H1 (cell line): ENCODE results near the gene KRTAP3-2. TPM values are rescaled to one million over a fixed set of nuclear protein-coding genes. Genes with fewer than 3 reads are reported as not detected.

Experiments
- CTCF ChIA-PET: fragments of 300-600 bp; sonication (Branson Sonifier 250); formaldehyde crosslinking; loops from one replicate; lab custom pipeline; 2021; ENCODE audit not compliant: partially characterized antibody; lab: Charles Lee
- POLR2A ChIA-PET: fragments of 300-600 bp; sonication (Branson Sonifier 250); formaldehyde crosslinking; loops from one replicate; lab custom pipeline; 2021; ENCODE audit warnings: inconsistent platforms; ENCODE audit not compliant: partially characterized antibody; lab: Charles Lee
- DNase-seq, 2 experiments: peaks; one replicate each; pipeline versions ENCODE4 v3.0.0 to v3.0.0-alpha.2; 2010 to 2022; ENCODE audit warnings: low spot score in 2 of 2, low read depth in 1 of 2, mixed read lengths in 1 of 2
- FAIRE-seq: peaks from 2 replicates; lab custom pipeline; 2011; peaks lifted over from hg19 to GRCh38; lab: Jason Lieb, UNC
- H2AFZ ChIP-seq: 2 replicates; pipeline ENCODE4 v1.8.1; 2012; ENCODE audit warnings: low read length, inconsistent platforms
- H2AK5ac ChIP-seq: 2 replicates; pipeline ENCODE4 v1.6.1; 2013; ENCODE audit warnings: low read depth, low read length
- H2BK120ac ChIP-seq: replicated peaks from 2 replicates; pipeline ENCODE3; 2013; ENCODE audit warnings: low read depth, low read length, inconsistent platforms
- H2BK12ac ChIP-seq: 2 replicates; pipeline ENCODE4 v1.6.1; 2013; ENCODE audit warnings: low read depth, low read length
- H2BK15ac ChIP-seq: 2 replicates; pipeline ENCODE4 v1.6.1; 2013; ENCODE audit warnings: low read length
- H2BK20ac ChIP-seq: 2 replicates; pipeline ENCODE4 v1.6.1; 2013; ENCODE audit warnings: low read length
- H2BK5ac ChIP-seq: 2 replicates; pipeline ENCODE4 v1.6.1; 2013; ENCODE audit warnings: low read depth, low read length
- H3K14ac ChIP-seq: 2 replicates; pipeline ENCODE4 v1.6.1; 2013; ENCODE audit warnings: inconsistent platforms; ENCODE audit not compliant: insufficient read length
- H3K18ac ChIP-seq: 2 replicates; pipeline ENCODE4 v1.6.1; 2013; ENCODE audit warnings: low read length; ENCODE audit errors: extremely low read depth
- H3K23ac ChIP-seq: 2 replicates; pipeline ENCODE4 v1.6.1; 2013; ENCODE audit warnings: inconsistent platforms; ENCODE audit not compliant: insufficient read length
- H3K23me2 ChIP-seq: 2 replicates; pipeline ENCODE4 v1.6.1; 2013; ENCODE audit warnings: low read depth, low read length
- H3K27ac ChIP-seq: 2 replicates; pipeline ENCODE4 v1.6.1; 2011; ENCODE audit warnings: low read depth, low read length, inconsistent platforms
- H3K27me3 ChIP-seq, 4 experiments: replicated peaks in 1 of 4; 1 replicate in 1 of 4; 2 replicates in 3 of 4; pipeline versions ENCODE4 v1.6.1 to v1.8.1; 2011 to 2013; ENCODE audit warnings: low read length in 3 of 4, mild to moderate bottlenecking in 3 of 4, inconsistent platforms in 2 of 4, mixed read lengths in 2 of 4, moderate library complexity in 1 of 4; ENCODE audit not compliant: control insufficient read depth in 3 of 4, insufficient read depth in 3 of 4; ENCODE audit errors: extremely low read depth in 1 of 4
- H3K36me3 ChIP-seq, 4 experiments: 2 replicates each; pipeline versions ENCODE4 v1.6.1 to v1.8.1; 2011 to 2013; ENCODE audit warnings: mild to moderate bottlenecking in 4 of 4, low read length in 3 of 4, moderate library complexity in 2 of 4, control low read depth in 1 of 4, inconsistent platforms in 1 of 4; ENCODE audit not compliant: insufficient read depth in 4 of 4, control insufficient read depth in 2 of 4
- H3K4ac ChIP-seq: replicated peaks from 2 replicates; pipeline ENCODE3; 2013; ENCODE audit warnings: low read length, low read depth, mixed read lengths, inconsistent platforms; ENCODE audit not compliant: insufficient read length
- H3K4me1 ChIP-seq, 4 experiments: replicated peaks in 1 of 4; 1 replicate in 1 of 4; 2 replicates in 3 of 4; pipeline versions ENCODE4 v1.6.1 to v1.8.1; 2011 to 2013; ENCODE audit warnings: low read length in 3 of 4, inconsistent platforms in 2 of 4, mixed read lengths in 1 of 4; ENCODE audit not compliant: insufficient read depth in 4 of 4, control insufficient read depth in 3 of 4
- H3K4me2 ChIP-seq, 2 experiments: 2 replicates each; pipeline versions ENCODE4 v1.6.1 to v1.8.1; 2011 to 2013; ENCODE audit warnings: low read depth in 2 of 2, low read length in 2 of 2, control low read depth in 1 of 2, inconsistent platforms in 1 of 2, mild to moderate bottlenecking in 1 of 2; ENCODE audit not compliant: insufficient read depth in 1 of 2
- H3K4me3 ChIP-seq, 4 experiments: fragments of 200-600, 300-600 bp in 1 of 4; sonication (generic), shearing (Covaris generic), sonication (Bioruptor Twin) in 1 of 4; 2 replicates each; pipeline versions ENCODE4 v1.5.1 to v1.8.1; 2011 to 2016; ENCODE audit warnings: low read length in 4 of 4, low read depth in 3 of 4, control low read depth in 2 of 4, inconsistent platforms in 2 of 4, mild to moderate bottlenecking in 2 of 4, mixed read lengths in 1 of 4, moderate library complexity in 1 of 4; ENCODE audit not compliant: insufficient read depth in 2 of 4; ENCODE audit errors: extremely low read depth in 1 of 4
- H3K56ac ChIP-seq: replicated peaks from 2 replicates; pipeline ENCODE3; 2013; ENCODE audit warnings: low read depth, mild to moderate bottlenecking, mixed read lengths, low read length, inconsistent platforms; ENCODE audit not compliant: insufficient read length
- H3K79me1 ChIP-seq: 2 replicates; pipeline ENCODE4 v1.6.1; 2013; ENCODE audit warnings: low read depth, low read length, control low read depth
- H3K79me2 ChIP-seq, 2 experiments: 2 replicates each; pipeline versions ENCODE4 v1.6.1 to v1.8.1; 2012 to 2013; ENCODE audit warnings: low read length in 2 of 2, mild to moderate bottlenecking in 2 of 2, inconsistent platforms in 1 of 2; ENCODE audit not compliant: insufficient read depth in 2 of 2, control insufficient read depth in 1 of 2
- H3K9ac ChIP-seq, 4 experiments: replicated peaks in 1 of 4; 1 replicate in 1 of 4; 2 replicates in 3 of 4; pipeline versions ENCODE4 v1.6.1 to v1.8.1; 2011 to 2013; ENCODE audit warnings: low read depth in 3 of 4, low read length in 3 of 4, control low read depth in 2 of 4, mild to moderate bottlenecking in 2 of 4, moderate library complexity in 2 of 4, inconsistent platforms in 1 of 4; ENCODE audit errors: extremely low read depth in 1 of 4
- H3K9me3 ChIP-seq, 2 experiments: 2 replicates each; pipeline versions ENCODE4 v1.6.1 to v1.8.1; 2012 to 2013; ENCODE audit warnings: mild to moderate bottlenecking in 2 of 2, moderate library complexity in 2 of 2, control low read depth in 1 of 2, inconsistent platforms in 1 of 2, low read depth in 1 of 2, low read length in 1 of 2, mixed read lengths in 1 of 2; ENCODE audit not compliant: insufficient read depth in 2 of 2
- H4K20me1 ChIP-seq, 2 experiments: replicated peaks in 1 of 2; 2 replicates each; pipeline versions ENCODE3 to v1.8.1; 2011 to 2013; ENCODE audit warnings: inconsistent platforms in 2 of 2, low read length in 2 of 2, mild to moderate bottlenecking in 1 of 2; ENCODE audit not compliant: insufficient read depth in 2 of 2, control insufficient read depth in 1 of 2
- H4K5ac ChIP-seq: 2 replicates; pipeline ENCODE4 v1.6.1; 2013; ENCODE audit warnings: low read length, low read depth, mixed read lengths, inconsistent platforms; ENCODE audit not compliant: insufficient read length
- H4K8ac ChIP-seq: 2 replicates; pipeline ENCODE4 v1.8.0; 2013; ENCODE audit warnings: mild to moderate bottlenecking, moderate library complexity, low read length, inconsistent platforms; ENCODE audit not compliant: insufficient read depth; ENCODE audit errors: extremely low read depth
- H4K91ac ChIP-seq: replicated peaks from 2 replicates; pipeline ENCODE3; 2013; ENCODE audit warnings: low read length, mixed read lengths, inconsistent platforms; ENCODE audit not compliant: insufficient read length
- BACH1 ChIP-seq: IDR thresholded peaks from 2 replicates; pipeline ENCODE4 v1.6.1; 2012; ENCODE audit warnings: low read length, improper control_type of control experiment
- CREB1 ChIP-seq: IDR thresholded peaks from 2 replicates; pipeline ENCODE4 v1.6.1; 2012; ENCODE audit warnings: inconsistent platforms
- EGR1 ChIP-seq: IDR thresholded peaks from 2 replicates; pipeline ENCODE4 v1.6.1; 2011; ENCODE audit warnings: low read depth, low read length, borderline replicate concordance
- GTF2F1 ChIP-seq: IDR thresholded peaks from 2 replicates; pipeline ENCODE4 v1.6.1; 2012; ENCODE audit warnings: low read depth, low read length, improper control_type of control experiment, borderline replicate concordance
- JUN ChIP-seq: IDR thresholded peaks from 2 replicates; pipeline ENCODE4 v1.6.1; 2011; ENCODE audit warnings: low read depth, mild to moderate bottlenecking, improper control_type of control experiment, low read length
- KDM1A ChIP-seq: fragments of 200-600, 300-600 bp; sonication (generic); IDR thresholded peaks from 2 replicates; pipeline ENCODE4 v1.7.1; 2016; ENCODE audit warnings: mild to moderate bottlenecking, low read length, borderline replicate concordance
- NANOG ChIP-seq: IDR thresholded peaks from 2 replicates; pipeline ENCODE4 v1.6.1; 2011; ENCODE audit warnings: low read length, low read depth, mild to moderate bottlenecking, inconsistent platforms; ENCODE audit not compliant: insufficient read depth, poor library complexity, severe bottlenecking
- NRF1 ChIP-seq: IDR thresholded peaks from 2 replicates; pipeline ENCODE4 v1.6.1; 2011; ENCODE audit warnings: mild to moderate bottlenecking, low read depth, low read length, improper control_type of control experiment
- POLR2AphosphoS5 ChIP-seq: IDR thresholded peaks from 2 replicates; pipeline ENCODE4 v1.6.1; 2011; ENCODE audit warnings: low read depth, low read length
- RBBP5 ChIP-seq: IDR thresholded peaks from 2 replicates; pipeline ENCODE4 v1.7.1; 2012; ENCODE audit warnings: low read depth, mild to moderate bottlenecking, inconsistent platforms, low read length, moderate library complexity, borderline replicate concordance
- RXRA ChIP-seq: IDR thresholded peaks from 2 replicates; pipeline ENCODE4 v1.6.1; 2011; ENCODE audit warnings: low read depth, mild to moderate bottlenecking, low read length, moderate library complexity; ENCODE audit not compliant: insufficient read depth
- SIN3A ChIP-seq, 2 experiments: IDR thresholded peaks in 1 of 2; conservative IDR thresholded peaks in 1 of 2; 2 replicates each; pipeline ENCODE4 v1.6.1; 2011 to 2012; ENCODE audit warnings: low read length in 2 of 2, improper control_type of control experiment in 1 of 2, low read depth in 1 of 2, mild to moderate bottlenecking in 1 of 2
- SIX5 ChIP-seq: IDR thresholded peaks from 2 replicates; pipeline ENCODE4 v1.6.1; 2011; ENCODE audit warnings: mild to moderate bottlenecking, low read depth, low read length
- SP4 ChIP-seq: IDR thresholded peaks from 2 replicates; pipeline ENCODE4 v1.6.1; 2012; ENCODE audit warnings: low read length, inconsistent platforms
- whole genome bisulfite sequencing, 2 experiments: shearing (Covaris generic) in 1 of 2; methylation state at CpG; one replicate each; pipeline versions ENCODE4 v1.1.6 to v1.1.7; 2013 to 2015; ENCODE audit warnings: low lambda C conversion rate in 2 of 2, mixed read lengths in 2 of 2, inconsistent platforms in 1 of 2, low coverage in 1 of 2, missing lambda C conversion rate in 1 of 2; ENCODE audit not compliant: insufficient replicate concordance in 2 of 2, insufficient coverage in 1 of 2, insufficient read length in 1 of 2; ENCODE audit errors: extremely low coverage in 1 of 2, missing lambda C conversion rate in 1 of 2; 5-methylcytosine and 5-hydroxymethylcytosine counted together
- polyA plus RNA-seq, 7 experiments: library from polyadenylated mRNA; depleted of rRNA in 3 of 7; stranded (reverse) in 5 of 7; unstranded in 2 of 7; fragments of >200 nt in 5 of 7; fragments of 200-250 nt in 2 of 7; gene quantifications; 1 replicate in 5 of 7; 2 replicates in 1 of 7; 4 replicates in 1 of 7; pipeline versions ENCODE4 v1.2.1 to v1.2.3, GENCODE V29; 2011 to 2013; ENCODE audit warnings: missing spikeins in 2 of 7, mixed read lengths in 2 of 7
- total RNA-seq: library from RNA; stranded (reverse); fragmentation: NEBNext Ultra II Directional; extraction: Animal tissue kit (Norgen Biotek cat#: 25700); gene quantifications from 2 replicates; pipeline ENCODE4 v1.2.1, GENCODE V29; 2021
- TF ChIP-seq, protein P1 (sequence below): IDR thresholded peaks from 2 replicates; pipeline ENCODE4 v1.6.1; 2012; ENCODE audit warnings: inconsistent platforms

KRTAP3-2 gene
- total and polyA plus RNA-seq, 2 of the 8 experiments (the other 6 are each of a cell fraction or from before 2014, with no cell fraction given), result not detected

DNA sequence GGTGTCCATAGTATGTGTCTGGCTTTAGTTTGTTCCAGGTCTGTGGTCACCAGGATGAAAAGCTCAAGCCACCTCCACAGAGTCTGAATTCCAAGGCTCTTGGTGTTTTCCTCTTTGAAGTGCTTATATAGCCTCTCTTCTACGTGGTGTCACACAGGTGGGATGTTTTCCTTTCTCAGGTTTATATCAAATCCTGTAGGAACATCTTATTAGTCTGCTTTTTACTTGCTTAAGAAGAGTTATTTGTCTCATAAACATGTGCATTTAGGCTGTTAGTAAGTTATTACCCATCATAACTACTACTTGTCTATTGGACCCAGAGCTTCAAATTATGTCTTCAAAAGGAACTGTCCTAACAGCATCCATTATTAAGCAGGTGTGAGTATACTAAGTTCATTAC lies 32.9 kb downstream of the KRTAP3-2 start, which contains the start of gene KRT39:
Gene KRT39 (minus strand): TSS at position 101 of the 400 bp plus-strand sequence. CDS start 92 bp downstream, at position 9.
- H3K9me3 ChIP-seq, result no peaks in the 10 kb centered on the region
- no peak within 1 kb of the TSS for H3K9ac ChIP-seq
- H3K4me1 ChIP-seq, result no peaks in the 10 kb centered on the region
- POLR2A ChIA-PET, result no interaction called here
- no peaks in the 10 kb centered on the region for H3K36me3 ChIP-seq
- H2BK5ac ChIP-seq, result no peak within 1 kb of the TSS
- H3K79me1 ChIP-seq, result no peaks in the 10 kb centered on the region
- H3K4ac ChIP-seq, result no peak within 1 kb of the TSS
- H3K27ac ChIP-seq, result no peak within 1 kb of the TSS
- no peak within 1 kb of the TSS for H2BK15ac ChIP-seq
- H2BK120ac ChIP-seq, result no peak within 1 kb of the TSS
- no peak within 1 kb of the TSS for H2AFZ ChIP-seq
- no peak within 1 kb of the TSS for H3K4me3 ChIP-seq
- H2BK20ac ChIP-seq, result no peak within 1 kb of the TSS
- no peaks in the 10 kb centered on the region for H4K20me1 ChIP-seq
- CTCF ChIA-PET, result interaction anchor here (1.0 kb wide), 1 partner anchor 12 kb away, joined by 4 read pairs; no protein-coding TSS in a partner anchor
- H2AK5ac ChIP-seq, result no peak within 1 kb of the TSS
- no peak within 1 kb of the TSS for H3K18ac ChIP-seq
- H3K79me2 ChIP-seq, result no peaks in the 10 kb centered on the region
- H3K27me3 ChIP-seq, result no peaks in the 10 kb centered on the region
- H3K23ac ChIP-seq, result no peak within 1 kb of the TSS
- DNase-seq (no peak), FAIRE-seq (no peak)
- H4K8ac ChIP-seq, result no peak within 1 kb of the TSS
- no peak within 1 kb of the TSS for H3K4me2 ChIP-seq
- no peak within 1 kb of the TSS for H3K56ac ChIP-seq
- no peak within 1 kb of the TSS for H4K5ac ChIP-seq
- 88% methylated on average over 1 of the region's 1 CpG; no CpG with 5 or more reads in 1 of the 2 experiments for WGBS, 2 experiments
- H3K14ac ChIP-seq, result no peak within 1 kb of the TSS
- H2BK12ac ChIP-seq, result no peak within 1 kb of the TSS
- no peaks in the 10 kb centered on the region for H3K23me2 ChIP-seq
- H4K91ac ChIP-seq, result no peak within 1 kb of the TSS
- TF ChIP-seq POLR2AphosphoS5 (no peak), RXRA (no peak), SIX5 (no peak), EGR1 (no peak), RBBP5 (no peak), NANOG (no peak), GTF2F1 (no peak), KDM1A (no peak), CREB1 (no peak), NRF1 (no peak), SP4 (no peak), JUN (no peak), SIN3A (conservative IDR thresholded peaks at IDR 0.05 in 1 of 2, IDR thresholded peaks at IDR 0.05 in 1 of 2; ENCODE audit: low read depth in 1 of 2, low read length in 2 of 2) (no peak), BACH1 (no peak)
- TF ChIP-seq, protein P1, sequence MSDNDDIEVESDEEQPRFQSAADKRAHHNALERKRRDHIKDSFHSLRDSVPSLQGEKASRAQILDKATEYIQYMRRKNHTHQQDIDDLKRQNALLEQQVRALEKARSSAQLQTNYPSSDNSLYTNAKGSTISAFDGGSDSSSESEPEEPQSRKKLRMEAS, result no peak
